Measurements from ENCODE around the gene CLECL1.
"Not testable (repeated sequence)": the region's sequence is repeated elsewhere in the genome, so short reads cannot be mapped to it uniquely, and the experiment has no call there.

Gene CLECL1

DNA sequence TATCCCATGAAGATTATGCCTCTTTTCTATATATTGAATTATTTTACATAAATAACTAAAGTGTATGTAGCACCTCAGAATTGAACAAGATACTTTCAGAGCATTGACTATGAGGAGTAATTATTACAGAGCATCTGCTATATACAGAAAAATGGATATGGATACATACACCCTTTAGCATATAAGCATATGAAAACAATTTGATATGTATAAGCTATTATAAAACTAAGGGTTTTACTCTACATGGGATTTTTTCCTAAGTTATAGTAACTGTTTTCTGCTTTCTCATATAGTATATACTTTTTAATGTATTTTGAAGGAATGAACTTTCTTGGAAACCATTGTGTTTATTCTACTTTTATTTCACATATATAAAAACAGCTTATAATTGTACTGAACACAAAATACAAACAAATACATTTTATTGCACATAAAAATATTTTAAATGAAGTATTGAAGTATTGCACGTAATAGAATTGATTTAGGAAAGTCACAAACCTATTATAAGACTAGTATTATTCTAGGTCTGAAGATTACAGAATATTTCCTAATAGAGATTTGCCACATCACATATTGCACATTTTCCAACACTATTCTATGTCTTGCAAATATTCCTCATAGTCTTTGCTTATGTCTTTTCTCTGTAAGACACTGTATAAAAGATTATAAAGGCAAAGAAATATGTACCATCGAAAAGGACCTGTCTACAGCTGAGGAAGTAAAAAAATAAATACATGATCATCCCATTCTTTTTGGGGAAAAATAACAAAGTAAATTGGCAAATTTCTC, 19.4 kb upstream of the CLECL1 start:
- DNase-seq (ENCODE audit: low read depth in 1 of 2, low spot score in 1 of 2): no peak

GRCh38 chr12:9751204-9752144, 18.6 kb upstream of the CLECL1 start:
- no peak for DNase-seq (ENCODE audit: low read depth in 1 of 2, low spot score in 1 of 2)

DNA sequence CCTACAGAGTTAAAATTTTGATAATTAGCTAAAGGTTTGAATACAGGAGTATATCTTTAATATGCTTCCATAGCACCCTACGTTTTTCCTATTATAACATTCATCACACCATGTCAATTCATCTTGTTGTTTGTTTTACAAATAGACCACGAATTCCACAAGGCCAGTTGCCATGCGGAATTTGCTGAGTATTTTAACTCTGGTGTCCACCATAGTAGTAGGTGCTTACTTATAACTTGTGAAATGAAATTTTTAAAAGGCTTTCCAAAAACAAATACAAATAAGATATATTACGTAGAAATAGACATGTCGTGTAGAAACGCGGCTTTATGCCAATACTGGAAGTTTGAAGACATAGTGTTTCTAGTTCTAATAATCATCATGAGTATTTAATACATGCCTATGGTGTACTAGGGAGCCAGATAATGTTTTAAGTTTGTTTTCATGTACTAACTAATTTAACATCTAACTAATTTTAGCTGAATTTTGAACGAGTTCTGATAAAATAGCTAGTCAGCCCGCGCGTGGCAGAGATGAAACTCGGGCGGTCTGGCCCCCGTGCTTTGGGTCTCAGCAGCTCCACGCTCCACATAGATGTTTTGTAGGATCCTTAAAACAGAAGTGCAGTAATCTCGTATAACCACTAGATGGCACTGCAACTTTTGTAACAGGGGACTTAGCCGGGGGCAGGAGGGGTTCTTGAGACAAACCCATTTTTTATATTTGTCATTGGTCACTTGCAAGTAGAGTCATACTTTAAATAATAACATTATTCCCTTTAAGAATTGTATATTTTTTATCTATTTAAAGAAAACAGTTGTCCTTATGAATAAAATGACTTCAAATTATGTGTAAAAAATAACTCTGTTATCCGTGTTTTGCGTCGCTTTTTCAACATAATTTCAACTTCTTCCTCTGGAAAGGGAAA, 17.6 kb upstream of the CLECL1 start:
- peak in 1 of 2 donors; percentile 72 for DNase-seq (ENCODE audit: low read depth in 1 of 2, low spot score in 1 of 2)

GRCh38 chr12:9749640-9750039, 16.7 kb upstream of the CLECL1 start:
- no peak for DNase-seq (ENCODE audit: low read depth in 1 of 2, low spot score in 1 of 2)

- no peak for DNase-seq (ENCODE audit: low read depth in 1 of 2, low spot score in 1 of 2)
These were observed 12.3 kb upstream of the CLECL1 start for GRCh38 chr12:9745199-9745598.

GRCh38 chr12:9742661-9743060, 9.8 kb upstream of the CLECL1 start:
- no peak for DNase-seq (ENCODE audit: low read depth in 1 of 2, low spot score in 1 of 2)

- DNase-seq (ENCODE audit: low read depth in 1 of 2, low spot score in 1 of 2): peak in 1 of 2 donors; percentile 69
These were observed 8.8 kb upstream of the CLECL1 start for GRCh38 chr12:9741726-9742125.

- DNase-seq (ENCODE audit: low read depth in 1 of 2, low spot score in 1 of 2): no peak
These were observed 7.3 kb upstream of the CLECL1 start for GRCh38 chr12:9740106-9740750.

GRCh38 chr12:9739404-9740105, 6.7 kb upstream of the CLECL1 start:
- not testable (repeated sequence) for DNase-seq (ENCODE audit: low read depth in 1 of 2, low spot score in 1 of 2)

GRCh38 chr12:9738905-9739304, 6.0 kb upstream of the CLECL1 start:
- not testable (repeated sequence) for DNase-seq (ENCODE audit: low read depth in 1 of 2, low spot score in 1 of 2)

GRCh38 chr12:9736936-9737705, 4.2 kb upstream of the CLECL1 start:
- no peak for DNase-seq (ENCODE audit: low read depth in 1 of 2, low spot score in 1 of 2)

DNA sequence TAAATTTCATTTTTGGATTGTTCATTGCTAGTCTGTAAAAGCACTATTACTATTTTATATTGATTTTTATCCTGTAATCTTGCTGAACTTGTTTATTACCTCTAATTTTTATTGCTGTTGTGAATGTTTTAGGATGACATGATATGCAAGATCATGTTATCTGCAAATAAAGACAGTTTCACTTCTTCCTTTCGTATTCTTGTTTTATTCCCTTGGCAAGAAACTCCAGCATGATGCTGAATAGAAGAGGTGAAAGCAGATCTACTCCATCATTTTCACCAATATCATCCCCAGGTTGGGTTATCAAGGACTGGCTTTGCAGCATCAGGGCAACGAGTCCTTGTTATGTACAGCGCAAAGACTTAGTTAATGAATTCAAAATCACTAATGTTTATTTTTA, 2.7 kb upstream of the CLECL1 start:
- DNase-seq (ENCODE audit: low read depth in 1 of 2, low spot score in 1 of 2): no peak

DNA sequence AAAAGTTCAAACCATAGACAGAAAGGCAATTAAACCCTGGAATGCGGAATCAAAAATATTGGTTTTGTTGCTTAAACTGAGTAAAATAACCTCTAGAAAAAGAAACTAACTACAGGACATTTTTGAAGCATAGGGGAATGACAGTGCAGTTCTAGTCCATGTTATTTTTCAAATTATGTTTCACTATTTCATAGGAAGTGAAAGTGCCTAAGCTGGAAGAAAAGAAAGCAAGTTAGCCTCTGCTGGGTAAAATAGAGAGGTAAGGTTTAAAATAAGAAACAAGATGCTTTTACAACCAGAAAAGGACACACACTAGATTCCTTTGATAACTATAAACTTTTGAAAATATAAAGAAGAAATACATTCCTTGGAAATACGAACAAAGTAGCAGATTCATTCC, 1.1 kb downstream of the CLECL1 start:
- no peak for DNase-seq (ENCODE audit: low read depth in 1 of 2, low spot score in 1 of 2)

- DNase-seq (ENCODE audit: low read depth in 1 of 2, low spot score in 1 of 2): no peak
These were observed 1.5 kb downstream of the CLECL1 start for GRCh38 chr12:9731393-9731792.

DNA sequence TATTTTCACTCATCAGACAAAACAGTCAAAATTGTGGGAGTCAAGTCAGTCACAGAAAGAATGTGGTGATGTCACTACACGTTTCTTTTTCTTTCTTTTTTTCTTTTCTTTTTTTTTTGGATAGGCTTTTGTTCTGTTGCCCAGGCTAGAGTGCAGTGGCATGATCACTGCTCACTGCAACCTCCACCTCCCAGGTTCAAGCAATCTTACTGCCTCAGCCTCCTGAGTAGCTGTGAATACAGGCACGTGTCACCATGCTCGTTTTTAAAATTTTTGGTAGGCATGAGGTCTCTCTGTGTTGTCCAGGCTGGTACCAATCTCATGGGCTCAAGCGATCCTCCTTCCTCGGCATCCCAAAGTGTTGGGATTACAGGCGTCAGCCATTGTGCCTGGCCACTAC, 2.3 kb downstream of the CLECL1 start:
- DNase-seq (ENCODE audit: low read depth in 1 of 2, low spot score in 1 of 2): no peak

GRCh38 chr12:9730011-9730410, 2.9 kb downstream of the CLECL1 start:
- no peak for DNase-seq (ENCODE audit: low read depth in 1 of 2, low spot score in 1 of 2)

- no peak for DNase-seq (ENCODE audit: low read depth in 1 of 2, low spot score in 1 of 2)
These were observed 3.8 kb downstream of the CLECL1 start for GRCh38 chr12:9729082-9729481.

DNA sequence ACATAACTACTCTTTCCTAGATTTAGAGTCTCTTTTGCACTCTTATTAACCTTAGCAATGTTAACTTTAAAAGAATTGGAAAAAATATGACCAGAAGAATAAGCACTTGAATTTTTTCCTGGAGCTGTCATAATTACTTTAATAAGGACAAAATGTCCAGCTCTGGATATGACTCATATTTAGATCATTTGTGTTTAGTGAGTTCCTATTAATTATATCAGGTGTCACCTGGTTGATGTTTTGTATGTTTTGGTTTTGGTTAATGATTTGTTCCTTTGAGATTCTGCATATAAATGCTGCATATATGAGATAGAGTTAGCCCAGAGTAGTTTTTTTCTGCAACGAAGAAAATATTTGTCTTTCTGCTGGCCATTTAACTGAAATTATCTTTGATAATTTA, 5.1 kb downstream of the CLECL1 start:
- no peak for DNase-seq (ENCODE audit: low read depth in 1 of 2, low spot score in 1 of 2)

GRCh38 chr12:9725213-9725870, 7.6 kb downstream of the CLECL1 start:
- no peak for DNase-seq (ENCODE audit: low read depth in 1 of 2, low spot score in 1 of 2)
